H9 (cell line): ENCODE data around the gene ASB8. TPM values are rescaled to one million over a fixed set of nuclear protein-coding genes. Genes with fewer than 3 reads are reported as not detected.

Source experiments
- DNase-seq: peaks from one replicate; pipeline ENCODE4 v3.0.0-alpha.2; 2017
- H2AFZ ChIP-seq: one replicate; pipeline ENCODE4 v1.6.1; 2013; ENCODE audit warnings: mild to moderate bottlenecking, low read length, control low read depth, moderate library complexity
- H2AK5ac ChIP-seq: 2 replicates; pipeline ENCODE4 v1.6.1; 2013; ENCODE audit warnings: low read length, control low read depth, mixed read lengths; ENCODE audit not compliant: insufficient read length
- H2BK120ac ChIP-seq: one replicate; pipeline ENCODE4 v1.6.1; 2013; ENCODE audit warnings: low read depth, mild to moderate bottlenecking, low read length, control low read depth, inconsistent platforms; ENCODE audit not compliant: poor library complexity, severe bottlenecking
- H2BK12ac ChIP-seq: 2 replicates; pipeline ENCODE4 v1.6.1; 2013; ENCODE audit warnings: low read length, control low read depth, mixed read lengths, low read depth; ENCODE audit not compliant: insufficient read length
- H2BK15ac ChIP-seq: 2 replicates; pipeline ENCODE4 v1.6.1; 2013; ENCODE audit warnings: low read depth, low read length, control low read depth
- H2BK20ac ChIP-seq: one replicate; pipeline ENCODE4 v1.6.1; 2013; ENCODE audit warnings: low read depth, mild to moderate bottlenecking, low read length, control low read depth, inconsistent platforms; ENCODE audit not compliant: poor library complexity, severe bottlenecking
- H2BK5ac ChIP-seq: 2 replicates; pipeline ENCODE4 v1.6.1; 2013; ENCODE audit warnings: low read length, control low read depth, mixed read lengths; ENCODE audit not compliant: insufficient read length
- H3K14ac ChIP-seq: 2 replicates; pipeline ENCODE4 v1.6.1; 2013; ENCODE audit warnings: low read length, control low read depth; ENCODE audit not compliant: insufficient read depth
- H3K18ac ChIP-seq: 2 replicates; pipeline ENCODE4 v1.6.1; 2013; ENCODE audit warnings: low read depth, mild to moderate bottlenecking, mixed read lengths, low read length, control low read depth; ENCODE audit not compliant: insufficient read length
- H3K23ac ChIP-seq: 2 replicates; pipeline ENCODE4 v1.6.1; 2013; ENCODE audit warnings: low read length, control low read depth, mixed read lengths, low read depth; ENCODE audit not compliant: insufficient read length
- H3K23me2 ChIP-seq: 2 replicates; pipeline ENCODE4 v1.6.1; 2013; ENCODE audit warnings: low read depth, mild to moderate bottlenecking, mixed read lengths, low read length, control low read depth; ENCODE audit not compliant: insufficient read length, poor library complexity, severe bottlenecking
- H3K27ac ChIP-seq: 2 replicates; pipeline ENCODE4 v1.5.1; 2013; ENCODE audit warnings: low read length, control low read depth, mixed read lengths, low read depth; ENCODE audit not compliant: insufficient read length
- H3K27me3 ChIP-seq: 2 replicates; pipeline ENCODE4 v1.6.1; 2013; ENCODE audit warnings: low read length, control low read depth, inconsistent platforms; ENCODE audit not compliant: insufficient read depth
- H3K4ac ChIP-seq: 2 replicates; pipeline ENCODE4 v1.6.1; 2013; ENCODE audit warnings: low read depth, mild to moderate bottlenecking, control low read depth, inconsistent platforms, low read length, moderate library complexity
- H3K4me1 ChIP-seq: 2 replicates; pipeline ENCODE4 v1.6.1; 2013; ENCODE audit warnings: low read length, control low read depth, inconsistent platforms; ENCODE audit not compliant: insufficient read depth
- H3K4me2 ChIP-seq: 2 replicates; pipeline ENCODE4 v1.6.1; 2013; ENCODE audit warnings: low read length, control low read depth, mixed read lengths; ENCODE audit not compliant: insufficient read length, insufficient read depth
- H3K56ac ChIP-seq: 2 replicates; pipeline ENCODE4 v1.6.1; 2013; ENCODE audit warnings: low read depth, mild to moderate bottlenecking, mixed read lengths, low read length, control low read depth; ENCODE audit not compliant: insufficient read length
- H3K79me1 ChIP-seq: 2 replicates; pipeline ENCODE4 v1.6.1; 2013; ENCODE audit warnings: low read depth, mild to moderate bottlenecking, moderate library complexity, low read length, control low read depth, inconsistent platforms; ENCODE audit not compliant: insufficient read depth, poor library complexity, severe bottlenecking
- H3K79me2 ChIP-seq: 2 replicates; pipeline ENCODE4 v1.6.1; 2013; ENCODE audit warnings: low read length, control low read depth, inconsistent platforms; ENCODE audit not compliant: insufficient read depth
- H3K9ac ChIP-seq: 2 replicates; pipeline ENCODE4 v1.6.1; 2013; ENCODE audit warnings: low read length, control low read depth, mixed read lengths; ENCODE audit not compliant: insufficient read length; ENCODE audit errors: extremely low read depth
- H3K9me3 ChIP-seq: one replicate; pipeline ENCODE4 v1.6.1; 2013; ENCODE audit warnings: low read depth, low read length, inconsistent platforms; ENCODE audit not compliant: control insufficient read depth
- H3T11ph ChIP-seq: one replicate; pipeline ENCODE4 v1.6.1; 2013; ENCODE audit warnings: mild to moderate bottlenecking, low read length, control low read depth, inconsistent platforms
- H4K20me1 ChIP-seq: one replicate; pipeline ENCODE4 v1.6.1; 2013; ENCODE audit not compliant: control insufficient read depth, insufficient read length, insufficient read depth
- H4K5ac ChIP-seq: 2 replicates; pipeline ENCODE4 v1.6.1; 2013; ENCODE audit warnings: low read depth, mild to moderate bottlenecking, mixed read lengths, low read length, control low read depth; ENCODE audit not compliant: insufficient read length
- H4K8ac ChIP-seq: replicated peaks from 2 replicates; pipeline ENCODE4 v1.6.1; 2013; ENCODE audit warnings: low read length, control low read depth, mixed read lengths, low read depth; ENCODE audit not compliant: insufficient read length
- H4K91ac ChIP-seq: 2 replicates; pipeline ENCODE4 v1.6.1; 2013; ENCODE audit warnings: low read depth, mild to moderate bottlenecking, moderate library complexity, mixed read lengths, low read length, control low read depth; ENCODE audit not compliant: insufficient read length
- H3K27ac Mint-ChIP-seq, 3 experiments: 2 replicates in 2 of 3; 3 replicates in 1 of 3; pipeline ENCODE4 v1.8.0; 2020 to 2021; ENCODE audit warnings: mixed read lengths in 3 of 3, mild to moderate bottlenecking in 1 of 3, moderate library complexity in 1 of 3
- H3K27me3 Mint-ChIP-seq: 2 replicates; pipeline ENCODE4 v1.8.0; 2021; ENCODE audit warnings: low read depth, mild to moderate bottlenecking, moderate library complexity, mixed read lengths
- H3K36me3 Mint-ChIP-seq, 3 experiments: 2 replicates in 2 of 3; 3 replicates in 1 of 3; pipeline ENCODE4 v1.8.0; 2020 to 2021; ENCODE audit warnings: low read depth in 3 of 3, mixed read lengths in 3 of 3; ENCODE audit not compliant: insufficient read depth in 1 of 3
- H3K4me1 Mint-ChIP-seq, 2 experiments: 2 replicates each; pipeline ENCODE4 v1.8.0; 2020; ENCODE audit warnings: mixed read lengths in 2 of 2
- H3K4me3 Mint-ChIP-seq, 2 experiments: 2 replicates in 1 of 2; 3 replicates in 1 of 2; pipeline ENCODE4 v1.8.0; 2020 to 2021; ENCODE audit warnings: mild to moderate bottlenecking in 2 of 2, mixed read lengths in 2 of 2, moderate library complexity in 1 of 2
- H3K9me3 Mint-ChIP-seq, 2 experiments: 2 replicates in 1 of 2; 3 replicates in 1 of 2; pipeline ENCODE4 v1.8.0; 2020; ENCODE audit warnings: mild to moderate bottlenecking in 2 of 2, mixed read lengths in 2 of 2, moderate library complexity in 1 of 2
- CTCF ChIP-seq: fragments of 200-600 bp; sonication (generic); conservative IDR thresholded peaks from 3 replicates; pipeline ENCODE4 v1.8.0; 2021; ENCODE audit warnings: antibody characterized with exemption, mild to moderate bottlenecking
- WGBS: extraction: QIAGEN DNeasy Blood & Tissue Kit; methylation state at CpG from one replicate; pipeline ENCODE4 v1.1.7; 2013; ENCODE audit warnings: missing lambda C conversion rate, low lambda C conversion rate, mixed read lengths; ENCODE audit not compliant: insufficient read length; ENCODE audit errors: extremely low coverage; 5-methylcytosine and 5-hydroxymethylcytosine counted together
- total RNA-seq: library from RNA; stranded (reverse); gene quantifications from 2 replicates; pipeline ENCODE4 v1.2.1, GENCODE V29; 2021

Gene ASB8
- total RNA-seq, 1 experiment from 2014 or later, result 10.9 TPM

- Histone ChIP-seq H2BK5ac (no peak overlapping the region), H3K18ac (no peak overlapping the region), H3T11ph (no peak overlapping the region), H2AK5ac (no peak overlapping the region), H4K5ac (no peak overlapping the region), H3K9ac (no peak overlapping the region), H4K20me1 (no peaks in the 10 kb centered on the region), H4K8ac (no peak overlapping the region), H3K56ac (no peak overlapping the region), H3K4me2 (no peak overlapping the region), H3K4ac (no peak overlapping the region), H2BK12ac (no peak overlapping the region), H3K14ac (no peak overlapping the region), H3K79me1 (no peaks in the 10 kb centered on the region), H3K9me3 (no peaks in the 10 kb centered on the region), H3K27me3 (no peaks in the 10 kb centered on the region), H3K27ac (no peak overlapping the region), H2AFZ (no peak overlapping the region), H4K91ac (no peak overlapping the region), H3K4me1 (no peaks in the 10 kb centered on the region), H2BK120ac (no peak overlapping the region), H2BK15ac (no peak overlapping the region), H3K23ac (no peak overlapping the region), H2BK20ac (no peak overlapping the region), H3K23me2 (no peaks in the 10 kb centered on the region), H3K79me2 (no peaks in the 10 kb centered on the region)
- no peak for DNase-seq
- H3K4me3 Mint-ChIP-seq, result no peak overlapping the region
- H3K27me3 Mint-ChIP-seq, result no peaks in the 10 kb centered on the region; the same call in 1 of the 2 replicates
- TF ChIP-seq CTCF, result no peak
- peaks cover 27 to 81% (median 74%) of the 10 kb centered on the region in 3 experiments for H3K36me3 Mint-ChIP-seq
- WGBS, result no CpG with 5 or more reads among the region's 1 CpG
- H3K9me3 Mint-ChIP-seq, result no peaks in the 10 kb centered on the region
- H3K27ac Mint-ChIP-seq, result no peak overlapping the region
- H3K4me1 Mint-ChIP-seq, result no peaks in the 10 kb centered on the region
Measured at GRCh38 chr12:48129376-48129775, 27.9 kb downstream of the ASB8 start.
